ENCODE measurements around the gene ZC2HC1C. TPM values are rescaled to one million over a fixed set of nuclear protein-coding genes. Genes with fewer than 3 reads are reported as not detected.

The ZC2HC1C gene
- polyA plus RNA-seq, 1 donor (not counting 4 experiments of a cell fraction or from before 2014, with no cell fraction given) = 0.68 TPM

DNA sequence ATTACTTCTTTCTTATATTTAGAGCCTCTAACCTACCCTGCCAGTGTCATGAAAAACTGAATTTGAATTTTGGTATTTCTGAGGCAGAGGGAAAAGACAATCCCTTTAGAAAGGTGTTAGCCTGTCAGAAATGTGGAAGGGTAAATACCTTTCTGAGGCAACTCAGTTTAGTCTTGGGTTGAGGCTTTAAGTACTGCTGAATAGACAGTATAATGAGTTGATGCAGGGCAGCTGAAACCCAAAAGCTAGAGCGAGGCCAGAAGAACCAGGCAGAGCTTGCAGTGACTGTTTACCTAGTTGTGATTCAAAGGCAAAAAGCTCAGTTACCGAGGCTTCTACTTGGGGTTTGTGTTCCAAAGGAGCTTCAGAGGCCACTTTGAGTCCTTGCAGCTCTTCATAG is 18.7 kb downstream of the ZC2HC1C start:
- Histone ChIP-seq H3K9me1 (ENCODE audit: control insufficient read depth, extremely low read depth, insufficient read depth, low read length) (no peaks in the 10 kb centered on the region), H3K27ac (ENCODE audit: control insufficient read depth, insufficient read depth, low read length) (no peak overlapping the region), H3K4me1 (ENCODE audit: control insufficient read depth, extremely low read depth, insufficient read depth, low read length) (no peaks in the 10 kb centered on the region), H3K4me3 (ENCODE audit: control insufficient read depth in 2 of 3, extremely low read depth in 1 of 3, insufficient read depth in 2 of 3, low read depth in 1 of 3, low read length in 3 of 3) (no peak overlapping the region), H2AFZ (ENCODE audit: control insufficient read depth, low read length) (no peak overlapping the region), H3K9ac (ENCODE audit: control insufficient read depth, extremely low read depth, insufficient read depth, low read length) (no peak overlapping the region), H3K9me3 (ENCODE audit: control insufficient read depth, low read depth, low read length) (no peaks in the 10 kb centered on the region), H4K20me1 (ENCODE audit: control insufficient read depth, extremely low read depth, insufficient read depth, low read length) (no peaks in the 10 kb centered on the region), H3K36me3 (ENCODE audit: control insufficient read depth in 2 of 2, extremely low read depth in 1 of 2, insufficient read depth in 2 of 2, low read length in 2 of 2) (peaks cover 19 to 20% of the 10 kb centered on the region in 2 experiments), H3K4me2 (ENCODE audit: control insufficient read depth, extremely low read depth, insufficient read depth, low read depth, low read length) (no peak overlapping the region), H3K27me3 (ENCODE audit: control insufficient read depth, extremely low read depth, insufficient read depth, low read length) (no peaks in the 10 kb centered on the region), H3K79me2 (ENCODE audit: control insufficient read depth, insufficient read depth, low read length) (no peaks in the 10 kb centered on the region)
- no peak for DNase-seq (ENCODE audit: low read depth, low spot score)
- no peak for FAIRE-seq
- dilution Hi-C loops (cut with MboI; ENCODE audit: extremely low pct_ligation_motif_present, low sequenced_read_pairs) = no loop called here
- TF ChIP-seq, protein P1, sequence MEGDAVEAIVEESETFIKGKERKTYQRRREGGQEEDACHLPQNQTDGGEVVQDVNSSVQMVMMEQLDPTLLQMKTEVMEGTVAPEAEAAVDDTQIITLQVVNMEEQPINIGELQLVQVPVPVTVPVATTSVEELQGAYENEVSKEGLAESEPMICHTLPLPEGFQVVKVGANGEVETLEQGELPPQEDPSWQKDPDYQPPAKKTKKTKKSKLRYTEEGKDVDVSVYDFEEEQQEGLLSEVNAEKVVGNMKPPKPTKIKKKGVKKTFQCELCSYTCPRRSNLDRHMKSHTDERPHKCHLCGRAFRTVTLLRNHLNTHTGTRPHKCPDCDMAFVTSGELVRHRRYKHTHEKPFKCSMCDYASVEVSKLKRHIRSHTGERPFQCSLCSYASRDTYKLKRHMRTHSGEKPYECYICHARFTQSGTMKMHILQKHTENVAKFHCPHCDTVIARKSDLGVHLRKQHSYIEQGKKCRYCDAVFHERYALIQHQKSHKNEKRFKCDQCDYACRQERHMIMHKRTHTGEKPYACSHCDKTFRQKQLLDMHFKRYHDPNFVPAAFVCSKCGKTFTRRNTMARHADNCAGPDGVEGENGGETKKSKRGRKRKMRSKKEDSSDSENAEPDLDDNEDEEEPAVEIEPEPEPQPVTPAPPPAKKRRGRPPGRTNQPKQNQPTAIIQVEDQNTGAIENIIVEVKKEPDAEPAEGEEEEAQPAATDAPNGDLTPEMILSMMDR (optimal IDR thresholded peaks at IDR 0.05 in 1 of 3, IDR thresholded peaks at IDR 0.05 in 1 of 3, conservative IDR thresholded peaks at IDR 0.05 in 1 of 3; ENCODE audit: extremely low read depth in 1 of 3, insufficient read depth in 2 of 3, low read length in 3 of 3) = no peak
- no peak for TF ChIP-seq EZH2 (IDR thresholded peaks at IDR 0.05; ENCODE audit: low read length)

DNA sequence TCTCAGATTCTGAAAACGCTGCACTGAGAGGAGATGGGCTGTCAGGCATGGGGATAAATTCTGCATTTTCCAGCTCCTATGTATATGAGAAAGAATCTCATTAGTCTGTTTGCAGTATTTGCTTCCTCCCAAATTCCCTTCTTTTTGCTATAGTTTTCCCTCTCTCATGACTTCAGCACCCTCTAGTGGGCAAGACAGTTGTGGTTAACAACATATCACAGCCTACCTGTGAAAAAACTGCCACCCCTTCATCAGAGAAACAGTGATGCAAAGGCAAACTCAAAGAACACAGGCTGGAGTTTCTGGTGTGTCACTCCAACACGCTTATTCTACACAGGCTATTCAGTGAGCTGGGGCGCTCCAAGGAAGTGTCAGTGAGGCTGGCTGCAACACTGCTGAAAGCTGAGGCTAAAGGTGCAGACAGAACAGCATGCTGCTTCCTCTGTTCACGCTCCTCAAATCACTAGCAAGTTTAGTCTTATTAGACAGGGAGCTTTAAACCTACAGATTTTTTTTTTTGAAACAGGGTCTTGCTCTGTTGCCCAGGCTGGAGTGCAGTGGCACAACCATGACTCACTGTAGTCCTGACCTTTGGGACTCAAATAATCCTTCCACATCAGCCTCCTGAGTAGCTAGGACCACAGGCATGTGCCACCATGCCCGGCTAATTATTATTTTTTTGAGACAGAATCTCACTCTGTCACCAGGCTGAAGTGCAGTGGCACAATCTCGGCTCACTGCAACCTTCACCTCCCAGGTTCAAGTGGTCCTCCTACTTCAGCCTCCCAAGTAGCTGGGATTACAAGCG is 19.3 kb downstream of the ZC2HC1C start:
- Histone ChIP-seq H3K27ac (ENCODE audit: control insufficient read depth, insufficient read depth, low read length) (no peak overlapping the region), H3K9me1 (ENCODE audit: control insufficient read depth, extremely low read depth, insufficient read depth, low read length) (no peaks in the 10 kb centered on the region), H3K4me2 (ENCODE audit: control insufficient read depth, extremely low read depth, insufficient read depth, low read depth, low read length) (no peak overlapping the region), H3K36me3 (ENCODE audit: control insufficient read depth in 2 of 2, extremely low read depth in 1 of 2, insufficient read depth in 2 of 2, low read length in 2 of 2) (peaks cover 17 to 19% of the 10 kb centered on the region in 2 experiments), H3K9me3 (ENCODE audit: control insufficient read depth, low read depth, low read length) (no peaks in the 10 kb centered on the region), H3K79me2 (ENCODE audit: control insufficient read depth, insufficient read depth, low read length) (no peaks in the 10 kb centered on the region), H3K4me1 (ENCODE audit: control insufficient read depth, extremely low read depth, insufficient read depth, low read length) (no peaks in the 10 kb centered on the region), H3K27me3 (ENCODE audit: control insufficient read depth, extremely low read depth, insufficient read depth, low read length) (no peaks in the 10 kb centered on the region), H4K20me1 (ENCODE audit: control insufficient read depth, extremely low read depth, insufficient read depth, low read length) (no peaks in the 10 kb centered on the region), H2AFZ (ENCODE audit: control insufficient read depth, low read length) (no peak overlapping the region), H3K9ac (ENCODE audit: control insufficient read depth, extremely low read depth, insufficient read depth, low read length) (no peak overlapping the region), H3K4me3 (ENCODE audit: control insufficient read depth in 2 of 3, extremely low read depth in 1 of 3, insufficient read depth in 2 of 3, low read depth in 1 of 3, low read length in 3 of 3) (no peak overlapping the region)
- dilution Hi-C loops (cut with MboI; ENCODE audit: extremely low pct_ligation_motif_present, low sequenced_read_pairs) = no loop called here
- FAIRE-seq (peak; percentile 80), DNase-seq (ENCODE audit: low read depth, low spot score) (no peak)
- TF ChIP-seq, protein P1 (optimal IDR thresholded peaks at IDR 0.05 in 1 of 3, IDR thresholded peaks at IDR 0.05 in 1 of 3, conservative IDR thresholded peaks at IDR 0.05 in 1 of 3; ENCODE audit: extremely low read depth in 1 of 3, insufficient read depth in 2 of 3, low read length in 3 of 3) = peak; percentile 60 to 83 (median 73)
- TF ChIP-seq EZH2 (IDR thresholded peaks at IDR 0.05; ENCODE audit: low read length) = no peak
